Endodermal cell (in vitro differentiated cells): ENCODE measurements around the gene TBL1X. TPM values are rescaled to one million over a fixed set of nuclear protein-coding genes. Genes with fewer than 3 reads are reported as not detected.
A peak's percentile ranks its signal among the peaks of the same experiment; 100 is the strongest.

Source experiments
- DNase-seq: peaks from one replicate; pipeline ENCODE4 v3.0.0-alpha.2; 2017
- H3K27ac ChIP-seq: 2 replicates; pipeline ENCODE4 v1.5.1; 2013; ENCODE audit warnings: mild to moderate bottlenecking, low read depth, low read length, moderate library complexity
- H3K27me3 ChIP-seq: 2 replicates; pipeline ENCODE4 v1.6.1; 2013; ENCODE audit warnings: mild to moderate bottlenecking, low read length, moderate library complexity; ENCODE audit not compliant: insufficient read depth, control insufficient read depth, poor library complexity, severe bottlenecking
- H3K36me3 ChIP-seq: 2 replicates; pipeline ENCODE4 v1.7.0; 2013; ENCODE audit warnings: mild to moderate bottlenecking, low read length, moderate library complexity; ENCODE audit not compliant: control insufficient read depth, insufficient read depth
- H3K4me1 ChIP-seq: one replicate; pipeline ENCODE4 v1.7.0; 2013; ENCODE audit warnings: low read length; ENCODE audit not compliant: control insufficient read depth, insufficient read depth
- H3K4me3 ChIP-seq: 2 replicates; pipeline ENCODE4 v1.5.1; 2013; ENCODE audit warnings: mild to moderate bottlenecking, low read length, moderate library complexity
- H3K9ac ChIP-seq: 2 replicates; pipeline ENCODE4 v1.6.1; 2013; ENCODE audit warnings: mild to moderate bottlenecking, low read length, moderate library complexity; ENCODE audit not compliant: poor library complexity, severe bottlenecking; ENCODE audit errors: extremely low read depth
- H3K9me3 ChIP-seq: 2 replicates; pipeline ENCODE4 v1.6.1; 2013; ENCODE audit warnings: mild to moderate bottlenecking, low read length, moderate library complexity; ENCODE audit not compliant: control insufficient read depth
- H3K27ac Mint-ChIP-seq: 2 replicates; pipeline ENCODE4 v1.8.0; 2020; ENCODE audit warnings: mixed read lengths
- H3K27me3 Mint-ChIP-seq: 2 replicates; pipeline ENCODE4 v1.8.0; 2021; ENCODE audit warnings: mild to moderate bottlenecking, mixed read lengths; ENCODE audit not compliant: insufficient read depth
- H3K36me3 Mint-ChIP-seq: 2 replicates; pipeline ENCODE4 v1.8.0; 2020; ENCODE audit warnings: low read depth, mixed read lengths
- H3K4me1 Mint-ChIP-seq: 2 replicates; pipeline ENCODE4 v1.8.0; 2020; ENCODE audit warnings: mixed read lengths
- H3K4me3 Mint-ChIP-seq: 2 replicates; pipeline ENCODE4 v1.8.0; 2020; ENCODE audit warnings: mild to moderate bottlenecking, moderate library complexity, mixed read lengths
- H3K9me3 Mint-ChIP-seq: 2 replicates; pipeline ENCODE4 v1.8.0; 2020; ENCODE audit warnings: mild to moderate bottlenecking, mixed read lengths
- WGBS, 2 experiments: methylation state at CpG; one replicate each; pipeline versions ENCODE4 v1.1.5 to v1.1.7; 2013; ENCODE audit warnings: missing lambda C conversion rate in 2 of 2, mixed read lengths in 1 of 2; ENCODE audit not compliant: insufficient coverage in 1 of 2, insufficient read length in 1 of 2; 5-methylcytosine and 5-hydroxymethylcytosine counted together
- total RNA-seq, 2 donors: library from RNA; stranded (reverse); fragmentation: NEBNext Ultra II Directional in 1 of 2; extraction: Animal tissue kit (Norgen Biotek cat#: 25700) in 1 of 2; gene quantifications; 2 replicates in 1 of 2; 3 replicates in 1 of 2; pipeline ENCODE4 v1.2.1, GENCODE V29; 2021
- TF ChIP-seq, protein P1 (sequence below): fragments of 200-600 bp; sonication (generic); conservative IDR thresholded peaks from 2 replicates; pipeline ENCODE4 v1.5.0; 2021; ENCODE audit warnings: antibody characterized with exemption, mild to moderate bottlenecking

Gene TBL1X
- total RNA-seq, 2 donors from 2014 or later, result 19.1 to 24.1 TPM

DNA sequence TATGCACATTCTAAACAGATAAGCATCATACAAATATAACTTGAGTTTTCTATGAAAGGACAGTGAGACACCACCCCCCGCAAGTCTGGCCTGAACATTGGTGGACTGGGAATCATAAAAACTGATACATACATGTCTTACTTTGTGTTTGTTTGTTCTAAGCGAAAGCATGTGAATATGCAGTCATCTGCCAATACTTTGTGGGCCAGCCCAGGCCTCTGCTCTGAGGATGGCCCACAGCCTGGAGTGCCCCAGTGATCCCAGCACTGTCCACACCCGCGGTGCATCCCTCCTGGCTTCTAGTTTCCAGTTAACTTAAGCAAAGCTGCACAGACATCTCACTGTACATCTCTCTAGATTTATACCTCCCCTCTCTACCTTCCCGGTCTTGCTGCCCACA, 154.3 kb downstream of the TBL1X start:
- no peaks in the 10 kb centered on the region for H3K36me3 ChIP-seq
- DNase-seq, result no peak
- no peak overlapping the region for H3K9ac ChIP-seq
- H3K27me3 Mint-ChIP-seq, result no peaks in the 10 kb centered on the region
- H3K36me3 Mint-ChIP-seq, result peaks cover 2% of the 10 kb centered on the region
- H3K27ac ChIP-seq, result no peak overlapping the region
- WGBS, 2 experiments, result 95% methylated on average over 5 of the region's 5 CpGs; no CpG with 5 or more reads in 1 of the 2 experiments
- no peak overlapping the region for H3K4me3 Mint-ChIP-seq
- TF ChIP-seq, protein P1, sequence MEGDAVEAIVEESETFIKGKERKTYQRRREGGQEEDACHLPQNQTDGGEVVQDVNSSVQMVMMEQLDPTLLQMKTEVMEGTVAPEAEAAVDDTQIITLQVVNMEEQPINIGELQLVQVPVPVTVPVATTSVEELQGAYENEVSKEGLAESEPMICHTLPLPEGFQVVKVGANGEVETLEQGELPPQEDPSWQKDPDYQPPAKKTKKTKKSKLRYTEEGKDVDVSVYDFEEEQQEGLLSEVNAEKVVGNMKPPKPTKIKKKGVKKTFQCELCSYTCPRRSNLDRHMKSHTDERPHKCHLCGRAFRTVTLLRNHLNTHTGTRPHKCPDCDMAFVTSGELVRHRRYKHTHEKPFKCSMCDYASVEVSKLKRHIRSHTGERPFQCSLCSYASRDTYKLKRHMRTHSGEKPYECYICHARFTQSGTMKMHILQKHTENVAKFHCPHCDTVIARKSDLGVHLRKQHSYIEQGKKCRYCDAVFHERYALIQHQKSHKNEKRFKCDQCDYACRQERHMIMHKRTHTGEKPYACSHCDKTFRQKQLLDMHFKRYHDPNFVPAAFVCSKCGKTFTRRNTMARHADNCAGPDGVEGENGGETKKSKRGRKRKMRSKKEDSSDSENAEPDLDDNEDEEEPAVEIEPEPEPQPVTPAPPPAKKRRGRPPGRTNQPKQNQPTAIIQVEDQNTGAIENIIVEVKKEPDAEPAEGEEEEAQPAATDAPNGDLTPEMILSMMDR, result no peak
- H3K4me1 Mint-ChIP-seq, result no peaks in the 10 kb centered on the region
- H3K4me1 ChIP-seq, result no peaks in the 10 kb centered on the region
- H3K27ac Mint-ChIP-seq, result no peak overlapping the region
- no peaks in the 10 kb centered on the region for H3K9me3 ChIP-seq
- no peaks in the 10 kb centered on the region for H3K27me3 ChIP-seq
- H3K4me3 ChIP-seq, result no peak overlapping the region
- H3K9me3 Mint-ChIP-seq, result peaks cover 53% of the 10 kb centered on the region

DNA sequence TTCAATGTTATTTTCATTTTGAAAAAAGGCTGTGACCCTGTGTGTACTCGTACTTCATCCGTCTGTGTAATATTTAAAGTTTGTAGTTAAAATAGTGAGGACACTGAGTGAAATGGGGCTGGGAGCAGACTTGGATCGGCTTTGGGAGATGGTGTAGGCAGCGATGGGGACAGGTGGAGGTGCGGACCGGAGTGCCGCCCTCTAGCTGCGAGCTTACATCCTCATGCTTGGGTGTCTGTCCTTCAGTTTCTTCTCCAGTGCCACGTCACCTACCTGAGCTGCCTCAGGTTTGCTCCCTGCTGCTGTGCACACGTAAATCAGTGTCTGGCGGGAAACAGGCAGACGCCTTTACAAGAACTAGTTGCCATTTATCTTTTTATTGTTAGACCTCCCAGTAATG, 154.7 kb downstream of the TBL1X start:
- no peak overlapping the region for H3K9ac ChIP-seq
- Mint-ChIP-seq H3K4me3 (no peak overlapping the region), H3K27me3 (no peaks in the 10 kb centered on the region), H3K9me3 (peaks cover 52% of the 10 kb centered on the region), H3K27ac (no peak overlapping the region), H3K36me3 (peaks cover 4% of the 10 kb centered on the region), H3K4me1 (no peaks in the 10 kb centered on the region)
- H3K27ac ChIP-seq, result no peak overlapping the region
- no peak overlapping the region for H3K4me3 ChIP-seq
- WGBS, 2 experiments, result 92 to 93% methylated on average over 3 to 12 of the region's 12 CpGs
- H3K4me1 ChIP-seq, result no peaks in the 10 kb centered on the region
- H3K27me3 ChIP-seq, result no peaks in the 10 kb centered on the region
- H3K36me3 ChIP-seq, result no peaks in the 10 kb centered on the region
- peak; percentile 67 for DNase-seq
- TF ChIP-seq, protein P1, result peak; percentile 66
- no peaks in the 10 kb centered on the region for H3K9me3 ChIP-seq

DNA sequence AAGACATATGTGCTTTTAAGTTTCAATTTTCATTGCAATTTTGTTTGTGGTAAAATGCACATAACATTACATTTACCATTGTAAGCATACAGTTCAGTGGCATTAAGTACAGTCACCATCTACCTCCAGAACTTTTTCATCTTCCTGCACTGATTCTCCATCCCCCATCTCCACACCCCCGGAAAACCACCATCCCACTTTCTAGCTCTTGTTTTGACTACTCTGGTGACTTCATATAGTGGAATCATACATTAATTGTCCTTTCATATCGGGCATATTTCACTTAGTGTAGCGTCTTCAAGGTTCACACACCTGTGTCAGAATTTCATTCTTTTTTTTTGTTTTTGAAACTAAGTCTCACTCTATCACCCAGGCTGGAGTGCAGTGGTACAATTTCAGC, 157.3 kb downstream of the TBL1X start:
- no peaks in the 10 kb centered on the region for H3K9me3 ChIP-seq
- Mint-ChIP-seq H3K27me3 (no peaks in the 10 kb centered on the region), H3K9me3 (peaks cover 53% of the 10 kb centered on the region), H3K4me1 (no peaks in the 10 kb centered on the region), H3K4me3 (no peak overlapping the region), H3K27ac (no peak overlapping the region), H3K36me3 (peaks cover 4% of the 10 kb centered on the region)
- TF ChIP-seq, protein P1, result no peak
- H3K4me1 ChIP-seq, result no peaks in the 10 kb centered on the region
- WGBS, 2 experiments, result 94% methylated on average over 3 of the region's 3 CpGs; no CpG with 5 or more reads in 1 of the 2 experiments
- no peaks in the 10 kb centered on the region for H3K36me3 ChIP-seq
- H3K27me3 ChIP-seq, result no peaks in the 10 kb centered on the region
- DNase-seq, result no peak
- no peak overlapping the region for H3K9ac ChIP-seq
- H3K27ac ChIP-seq, result no peak overlapping the region
- H3K4me3 ChIP-seq, result no peak overlapping the region
